Esophagus (tissue), 2 donors: ENCODE measurements around the gene IPPK. TPM values are rescaled to one million over a fixed set of nuclear protein-coding genes. Genes with fewer than 3 reads are reported as not detected.

Experiments
- H3K27ac ChIP-seq, 2 donors: one replicate each; pipeline ENCODE4 v1.5.1; 2013; ENCODE audit warnings: low read depth in 2 of 2, mild to moderate bottlenecking in 2 of 2, inconsistent platforms in 1 of 2, low read length in 1 of 2, moderate library complexity in 1 of 2
- H3K27me3 ChIP-seq, 2 donors: one replicate each; pipeline ENCODE4 v1.6.1; 2013; ENCODE audit warnings: low read length in 2 of 2, control low read depth in 1 of 2, mild to moderate bottlenecking in 1 of 2; ENCODE audit not compliant: insufficient read depth in 2 of 2, control insufficient read depth in 1 of 2
- H3K36me3 ChIP-seq, 2 donors: one replicate each; pipeline ENCODE4 v1.6.1; 2013; ENCODE audit warnings: low read length in 1 of 2; ENCODE audit not compliant: control insufficient read depth in 2 of 2, insufficient read depth in 2 of 2
- H3K4me1 ChIP-seq, 2 donors: one replicate each; pipeline ENCODE4 v1.6.1; 2013; ENCODE audit warnings: low read length in 1 of 2; ENCODE audit not compliant: control insufficient read depth in 2 of 2, insufficient read depth in 2 of 2
- H3K4me3 ChIP-seq, 2 donors: one replicate each; pipeline ENCODE4 v1.5.1; 2013; ENCODE audit warnings: low read length in 2 of 2, mild to moderate bottlenecking in 2 of 2, low read depth in 1 of 2, moderate library complexity in 1 of 2
- H3K9me3 ChIP-seq, 2 donors: one replicate each; pipeline ENCODE4 v1.6.1; 2013; ENCODE audit warnings: mild to moderate bottlenecking in 2 of 2, low read depth in 1 of 2, low read length in 1 of 2, moderate library complexity in 1 of 2; ENCODE audit not compliant: control insufficient read depth in 2 of 2, insufficient read depth in 1 of 2
- WGBS, 2 donors: extraction: QIAGEN DNeasy Blood & Tissue Kit; methylation state at CpG; one replicate each; pipeline ENCODE4 v1.1.7; 2013; 5-methylcytosine and 5-hydroxymethylcytosine counted together
- polyA plus RNA-seq, 2 donors: library from polyadenylated mRNA; stranded (reverse); fragments of 200-250 nt; gene quantifications; one replicate each; pipeline ENCODE4 v1.2.3, GENCODE V29; 2013
- donor health status: healthy with polysubstance abuse.
- donor health status: Bipolar disorder and iron deficiency.

The IPPK gene, protein sequence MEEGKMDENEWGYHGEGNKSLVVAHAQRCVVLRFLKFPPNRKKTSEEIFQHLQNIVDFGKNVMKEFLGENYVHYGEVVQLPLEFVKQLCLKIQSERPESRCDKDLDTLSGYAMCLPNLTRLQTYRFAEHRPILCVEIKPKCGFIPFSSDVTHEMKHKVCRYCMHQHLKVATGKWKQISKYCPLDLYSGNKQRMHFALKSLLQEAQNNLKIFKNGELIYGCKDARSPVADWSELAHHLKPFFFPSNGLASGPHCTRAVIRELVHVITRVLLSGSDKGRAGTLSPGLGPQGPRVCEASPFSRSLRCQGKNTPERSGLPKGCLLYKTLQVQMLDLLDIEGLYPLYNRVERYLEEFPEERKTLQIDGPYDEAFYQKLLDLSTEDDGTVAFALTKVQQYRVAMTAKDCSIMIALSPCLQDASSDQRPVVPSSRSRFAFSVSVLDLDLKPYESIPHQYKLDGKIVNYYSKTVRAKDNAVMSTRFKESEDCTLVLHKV
- polyA plus RNA-seq: 10 to 100 TPM; 18.7 to 41.1 TPM

DNA sequence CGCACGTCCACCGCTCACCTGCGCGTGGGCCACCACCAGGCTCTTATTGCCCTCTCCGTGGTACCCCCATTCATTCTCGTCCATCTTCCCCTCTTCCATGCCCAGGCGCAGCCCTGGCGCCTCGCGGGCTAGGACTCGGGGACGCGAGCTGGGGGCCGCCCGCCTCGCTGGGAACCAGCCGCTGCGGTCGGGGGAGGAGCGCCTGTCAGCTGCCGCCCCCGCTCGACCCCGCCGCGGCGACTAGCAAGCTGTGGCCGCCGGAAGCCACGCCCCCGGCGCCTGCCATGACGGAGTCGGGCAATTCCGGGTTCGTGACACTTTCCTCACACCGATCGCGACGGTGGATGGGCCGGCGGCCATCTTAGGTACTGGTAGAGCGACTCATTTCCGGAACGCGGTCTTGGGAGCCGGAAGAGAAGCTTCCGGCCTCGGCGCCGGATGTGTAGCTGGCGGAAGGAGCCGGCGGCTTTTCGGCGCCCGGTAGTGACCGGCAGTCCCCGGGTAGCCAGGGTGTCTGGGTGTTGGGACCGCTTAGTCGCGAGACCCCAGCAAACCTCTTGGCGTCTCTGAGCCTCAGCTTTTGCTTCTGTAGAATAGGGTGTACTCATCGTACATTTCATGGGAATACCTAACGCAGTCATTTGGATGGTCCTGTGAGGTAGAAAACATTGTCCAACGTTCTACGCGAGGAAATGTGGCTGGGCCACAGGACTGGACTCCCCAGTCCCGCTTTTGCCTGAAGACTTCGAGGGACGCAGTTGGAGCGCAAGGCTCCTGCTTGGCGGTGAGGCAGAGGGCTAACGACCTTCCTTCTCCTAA is at the start of gene IPPK:
TSS of gene IPPK (minus strand) at position 242 of the 819 bp plus-strand sequence. CDS start at position 99, 143 bp downstream.
- peak within 1 kb of the TSS; percentile 99 to 100 for H3K27ac ChIP-seq
- peaks cover 0 to 10% of the 10 kb centered on the region in 2 donors for H3K36me3 ChIP-seq
- peak within 1 kb of the TSS; percentile 72 to 96 for H3K4me3 ChIP-seq
- H3K27me3 ChIP-seq: no peaks in the 10 kb centered on the region
- no peaks in the 10 kb centered on the region for H3K9me3 ChIP-seq
- 0% methylated on average over 75 of the region's 75 CpGs for WGBS, 2 donors
- H3K4me1 ChIP-seq: peaks cover 5 to 19% of the 10 kb centered on the region in 2 donors

DNA sequence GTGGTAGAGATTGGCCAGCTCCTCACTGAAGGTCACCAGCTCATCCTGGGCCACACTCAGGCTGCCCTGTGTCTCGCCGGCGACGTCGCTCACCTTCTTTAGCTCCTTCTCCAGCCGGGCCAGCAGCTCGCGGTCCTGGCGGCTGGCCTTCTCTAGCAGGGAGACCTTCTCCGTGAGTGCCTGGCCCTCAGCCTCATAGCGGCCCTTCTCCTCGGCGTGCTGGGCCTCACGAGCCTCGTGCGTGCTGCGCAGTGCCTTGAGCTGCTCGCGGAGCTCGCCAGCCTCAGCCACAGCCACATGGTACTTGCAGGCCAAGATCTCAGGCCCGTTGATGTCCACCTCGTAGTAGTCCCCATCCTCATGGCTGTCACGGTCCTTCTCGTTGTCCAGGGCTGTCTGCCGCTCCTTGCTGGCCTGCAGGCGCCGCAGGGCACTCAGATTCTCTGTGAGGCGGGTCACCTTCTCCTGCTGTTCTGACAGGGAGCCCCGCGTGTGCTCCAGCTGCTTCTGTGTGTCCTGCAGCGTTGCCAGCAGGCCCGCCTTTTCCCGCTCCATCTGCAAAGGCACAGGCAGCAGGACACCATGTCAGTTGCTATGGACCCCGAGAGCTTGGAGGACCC is 49.2 kb upstream of the IPPK start:
- WGBS, 2 donors: 91 to 93% methylated on average over 33 to 34 of the region's 34 CpGs
- H3K4me1 ChIP-seq: peaks cover 0 to 48% of the 10 kb centered on the region in 2 donors
- peaks cover 17 to 55% of the 10 kb centered on the region in 2 donors for H3K36me3 ChIP-seq
- peak overlapping the region in 1 of 2 donors; percentile 95 for H3K27ac ChIP-seq
- no peaks in the 10 kb centered on the region for H3K27me3 ChIP-seq
- no peak overlapping the region for H3K4me3 ChIP-seq
- H3K9me3 ChIP-seq: no peaks in the 10 kb centered on the region

DNA sequence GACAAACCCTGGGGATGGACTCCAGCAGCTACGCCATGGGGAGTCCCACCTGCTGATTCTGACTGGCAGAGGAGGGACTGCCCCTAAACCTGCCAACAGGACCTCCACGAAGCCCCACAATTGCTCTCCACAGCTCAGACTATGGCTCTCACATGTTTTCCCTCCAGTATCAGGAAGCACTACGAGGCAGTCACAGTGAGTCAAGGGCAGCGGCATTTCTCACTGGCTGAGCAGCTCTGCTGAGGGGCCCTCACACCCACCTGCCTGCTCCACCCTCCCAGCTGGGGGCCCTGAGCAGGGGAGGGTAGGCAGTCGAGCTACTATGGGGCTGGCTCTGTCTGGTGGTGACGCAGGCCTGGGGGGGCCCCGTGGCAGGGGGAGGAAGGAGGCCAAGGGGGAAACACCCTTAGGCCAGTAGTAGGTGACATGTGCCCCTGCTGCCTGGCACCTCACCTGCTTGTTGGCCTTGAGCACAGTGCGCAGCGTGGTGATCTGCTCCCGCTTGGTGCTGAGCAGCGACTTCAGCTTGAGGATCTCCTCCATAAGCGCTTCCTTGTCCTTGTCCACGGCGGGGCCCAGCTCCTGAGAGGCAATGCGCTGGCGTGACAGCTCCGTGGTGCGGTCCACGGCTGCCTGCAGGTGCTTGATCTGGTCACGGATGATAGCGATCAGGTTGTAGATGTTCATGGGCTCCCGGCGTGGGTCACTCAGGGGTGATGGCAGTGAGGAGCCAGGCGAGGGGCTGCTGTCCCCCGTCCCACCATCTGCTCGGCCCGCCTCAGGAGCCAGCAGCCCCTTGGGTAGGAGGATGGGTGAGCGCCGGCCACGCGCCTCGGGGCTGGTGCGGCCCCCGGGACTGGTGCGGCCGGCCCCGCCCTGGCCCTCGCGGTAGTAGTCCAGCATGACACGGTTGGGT is 48.4 kb upstream of the IPPK start:
- no peaks in the 10 kb centered on the region for H3K9me3 ChIP-seq
- H3K4me3 ChIP-seq: no peak overlapping the region
- peaks cover 17 to 63% of the 10 kb centered on the region in 2 donors for H3K36me3 ChIP-seq
- peaks cover 0 to 43% of the 10 kb centered on the region in 2 donors for H3K4me1 ChIP-seq
- H3K27ac ChIP-seq: peak overlapping the region; percentile 95 to 96
- no peaks in the 10 kb centered on the region for H3K27me3 ChIP-seq
- WGBS, 2 donors: 79 to 88% methylated on average over 40 of the region's 40 CpGs

- Histone ChIP-seq H3K9me3 (no peaks in the 10 kb centered on the region), H3K27me3 (no peaks in the 10 kb centered on the region), H3K36me3 (peaks cover 22 to 69% of the 10 kb centered on the region in 2 donors), H3K4me3 (no peak overlapping the region), H3K4me1 (peaks cover 0 to 39% of the 10 kb centered on the region in 2 donors), H3K27ac (peak overlapping the region; percentile 95 to 96)
- 65 to 78% methylated on average over 21 of the region's 21 CpGs for WGBS, 2 donors
Measured at GRCh38 chr9:92717201-92718085, 47.5 kb upstream of the IPPK start.

- Histone ChIP-seq H3K4me3 (no peak overlapping the region), H3K27me3 (no peaks in the 10 kb centered on the region), H3K27ac (peak overlapping the region; percentile 95 to 96), H3K4me1 (peaks cover 0 to 37% of the 10 kb centered on the region in 2 donors), H3K36me3 (peaks cover 26 to 63% of the 10 kb centered on the region in 2 donors), H3K9me3 (no peaks in the 10 kb centered on the region)
- WGBS, 2 donors: 21 to 28% methylated on average over 4 of the region's 4 CpGs
Measured at GRCh38 chr9:92716557-92716956, 46.6 kb upstream of the IPPK start.

DNA sequence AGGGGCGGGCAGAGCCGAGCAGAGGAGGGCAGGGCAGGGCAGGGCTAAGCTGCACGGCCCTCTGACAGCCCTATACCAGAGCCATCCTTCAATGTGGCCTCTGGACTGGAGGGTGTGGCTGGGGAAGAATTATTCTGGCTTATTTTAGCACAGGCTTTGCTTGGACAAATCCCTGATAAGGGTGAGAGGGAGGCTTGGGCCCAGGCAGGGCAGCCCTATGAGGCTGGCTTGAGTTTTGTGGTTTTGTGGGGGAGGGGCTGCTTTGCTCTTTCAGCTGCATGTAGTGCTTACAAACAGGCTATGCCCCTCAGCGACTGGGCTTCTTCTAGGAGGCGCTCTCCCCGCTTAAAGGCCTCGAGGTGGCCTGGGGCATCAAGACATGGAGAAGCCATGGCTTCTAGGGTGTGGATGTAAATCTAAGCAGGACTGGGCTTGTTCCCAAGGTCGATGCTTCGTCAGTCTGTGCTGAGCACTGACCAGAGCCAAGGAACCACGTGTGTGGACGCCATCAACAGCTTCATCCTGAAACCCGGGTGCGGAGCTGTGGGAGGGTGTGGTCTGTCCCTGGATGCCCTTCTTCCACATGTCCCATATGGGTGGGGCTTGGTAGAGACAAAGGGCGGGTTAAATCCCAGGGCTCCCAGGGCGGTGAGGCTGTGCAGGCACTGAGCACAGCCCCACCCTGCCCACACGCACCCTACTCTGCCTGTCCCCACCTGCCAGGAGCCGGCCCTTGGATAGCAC is 45.7 kb upstream of the IPPK start:
- H3K36me3 ChIP-seq: peaks cover 24 to 61% of the 10 kb centered on the region in 2 donors
- H3K27ac ChIP-seq: peak overlapping the region; percentile 95 to 96
- no peak overlapping the region for H3K4me3 ChIP-seq
- no peaks in the 10 kb centered on the region for H3K27me3 ChIP-seq
- H3K4me1 ChIP-seq: peaks cover 0 to 38% of the 10 kb centered on the region in 2 donors
- 46 to 54% methylated on average over 17 of the region's 17 CpGs for whole genome bisulfite sequencing, 2 donors
- H3K9me3 ChIP-seq: no peaks in the 10 kb centered on the region

GRCh38 chr9:92714787-92715487 is 45.0 kb upstream of the IPPK start:
- WGBS, 2 donors: 75 to 85% methylated on average over 34 of the region's 34 CpGs
- Histone ChIP-seq H3K27me3 (no peaks in the 10 kb centered on the region), H3K36me3 (peaks cover 22 to 59% of the 10 kb centered on the region in 2 donors), H3K9me3 (no peaks in the 10 kb centered on the region), H3K4me3 (no peak overlapping the region), H3K27ac (peak overlapping the region; percentile 95 to 96), H3K4me1 (peaks cover 0 to 43% of the 10 kb centered on the region in 2 donors)
